ENCODE results near the gene HERC5.
"Not testable (repeated sequence)": the region's sequence is repeated elsewhere in the genome, so short reads cannot be mapped to it uniquely, and the experiment has no call there.

HERC5 gene

DNA sequence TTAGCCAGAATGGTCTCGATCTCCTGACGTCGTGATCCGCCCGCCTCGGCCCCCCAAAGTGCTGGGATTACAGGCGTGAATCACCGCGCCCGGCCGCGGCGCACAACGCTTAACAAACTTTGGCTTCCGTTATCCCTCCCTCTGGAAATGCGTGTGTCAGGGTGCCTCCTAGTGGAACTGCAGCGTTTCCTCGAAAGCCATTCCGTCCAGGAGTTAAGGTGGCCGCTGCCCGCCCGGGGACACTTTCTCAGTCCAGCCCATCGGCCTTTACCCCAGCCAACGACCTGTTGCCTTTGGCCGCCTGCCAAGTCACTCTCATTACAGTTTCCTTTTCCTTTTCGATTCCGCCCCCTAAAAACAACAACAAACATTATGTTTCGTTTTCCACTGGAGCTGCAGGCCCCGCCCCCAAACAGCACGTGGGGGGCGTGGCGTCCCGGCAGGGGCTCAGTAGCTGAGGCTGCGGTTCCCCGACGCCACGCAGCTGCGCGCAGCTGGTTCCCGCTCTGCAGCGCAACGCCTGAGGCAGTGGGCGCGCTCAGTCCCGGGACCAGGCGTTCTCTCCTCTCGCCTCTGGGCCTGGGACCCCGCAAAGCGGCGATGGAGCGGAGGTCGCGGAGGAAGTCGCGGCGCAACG is at the start of gene HERC5:
Gene HERC5 (plus strand): TSS at position 450 of the 637 bp plus-strand sequence. CDS start 151 bp downstream, at position 601.
- DNase-seq, result peak; percentile 94

GRCh38 chr4:88409206-88409605 is 47.7 kb upstream of the HERC5 start:
- no peak for DNase-seq

DNA sequence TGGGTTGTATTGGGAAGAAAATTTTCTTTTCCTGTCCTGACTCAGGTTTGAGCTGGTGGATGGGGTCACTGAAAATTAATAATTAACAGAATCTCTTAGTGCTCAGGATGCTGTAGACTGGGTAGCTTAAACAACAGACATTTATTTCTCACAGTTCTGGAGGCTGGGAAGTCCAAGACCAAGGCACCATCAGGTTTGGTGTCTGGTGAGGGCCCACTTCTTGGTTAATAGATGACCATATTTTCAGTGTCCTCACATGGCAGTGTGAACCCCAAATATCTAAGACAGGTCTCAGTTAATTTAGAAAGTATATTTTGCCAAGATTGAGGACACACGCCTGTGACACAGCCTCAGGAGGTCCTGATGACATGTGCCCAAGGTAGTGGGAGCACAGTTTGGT is 47.1 kb upstream of the HERC5 start:
- DNase-seq, result no peak

DNA sequence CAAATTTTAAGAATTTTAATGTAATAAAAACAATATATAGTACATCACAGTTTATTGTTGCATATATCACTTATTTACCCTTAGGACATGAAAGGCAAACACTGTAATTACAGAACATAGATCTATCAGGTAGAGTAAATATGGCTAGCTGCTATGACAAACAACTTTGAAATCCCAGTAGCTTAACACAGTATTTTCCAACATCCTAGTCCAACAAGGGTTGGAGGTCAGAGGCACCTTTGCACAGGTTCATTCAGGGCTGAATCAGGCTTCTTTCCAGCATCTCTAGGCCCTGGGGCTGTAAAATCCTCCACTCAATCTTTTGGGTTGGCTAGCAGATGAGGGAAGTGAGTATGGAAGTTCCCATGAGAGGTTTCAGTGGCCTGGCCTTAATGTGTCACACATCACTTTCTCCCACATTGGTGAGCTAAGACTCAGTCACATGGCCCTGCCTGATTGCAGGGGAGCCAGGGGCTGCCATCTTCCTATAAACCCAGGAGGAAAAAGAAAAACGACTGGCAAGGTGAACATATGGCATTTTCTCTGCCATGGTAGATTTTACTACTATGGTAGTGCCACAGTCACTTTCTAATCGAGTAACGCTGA is 45.3 kb upstream of the HERC5 start:
- peak; percentile 9 for DNase-seq

GRCh38 chr4:88413801-88414200 is 43.1 kb upstream of the HERC5 start:
- no peak for DNase-seq

- no peak for DNase-seq
Observed at GRCh38 chr4:88414755-88415154, 42.2 kb upstream of the HERC5 start.

GRCh38 chr4:88415982-88416381 is 40.9 kb upstream of the HERC5 start:
- no peak for DNase-seq

DNA sequence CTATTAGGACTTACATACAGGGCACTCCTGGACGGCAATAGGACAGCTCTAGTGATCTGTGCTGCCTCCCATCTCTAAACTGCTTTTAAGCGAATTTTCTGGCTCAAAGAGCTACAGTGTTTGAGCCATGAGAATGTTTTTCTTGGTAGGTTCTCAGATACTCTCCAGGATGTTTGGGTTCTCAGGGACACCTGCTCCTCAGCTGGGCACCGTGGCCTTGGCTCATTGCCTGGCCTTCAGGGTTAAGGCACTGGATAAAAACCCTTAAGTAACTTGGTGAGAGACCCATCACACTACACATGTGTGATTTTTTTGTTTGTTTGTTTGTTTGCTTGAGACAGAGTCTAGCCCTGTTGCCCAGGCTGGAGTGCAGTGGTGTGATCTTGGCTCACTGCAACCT is 38.5 kb upstream of the HERC5 start:
- no peak for DNase-seq

GRCh38 chr4:88419874-88420273 is 37.0 kb upstream of the HERC5 start:
- DNase-seq, result no peak

GRCh38 chr4:88420844-88421243 is 36.1 kb upstream of the HERC5 start:
- no peak for DNase-seq

DNA sequence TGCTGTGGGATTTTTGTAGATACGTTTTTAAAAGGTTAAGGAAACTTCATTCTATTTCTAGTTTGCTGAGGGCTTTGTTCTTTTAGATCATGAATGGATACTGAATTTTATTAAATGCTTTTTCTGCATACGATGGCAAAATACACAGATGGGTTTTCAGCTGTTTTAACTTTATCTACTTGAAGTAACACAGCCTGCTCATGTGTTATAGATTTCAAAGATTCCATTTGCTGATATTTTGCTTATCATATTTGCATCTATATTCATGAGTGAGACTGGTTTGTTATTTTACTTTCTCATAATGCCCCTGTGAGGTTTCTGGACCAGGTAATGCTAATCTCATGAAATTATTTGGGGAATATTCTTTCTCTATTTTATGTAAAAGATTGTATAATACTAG is 34.5 kb upstream of the HERC5 start:
- no peak for DNase-seq

- DNase-seq, result no peak
Observed at GRCh38 chr4:88429401-88429800, 27.5 kb upstream of the HERC5 start.

DNA sequence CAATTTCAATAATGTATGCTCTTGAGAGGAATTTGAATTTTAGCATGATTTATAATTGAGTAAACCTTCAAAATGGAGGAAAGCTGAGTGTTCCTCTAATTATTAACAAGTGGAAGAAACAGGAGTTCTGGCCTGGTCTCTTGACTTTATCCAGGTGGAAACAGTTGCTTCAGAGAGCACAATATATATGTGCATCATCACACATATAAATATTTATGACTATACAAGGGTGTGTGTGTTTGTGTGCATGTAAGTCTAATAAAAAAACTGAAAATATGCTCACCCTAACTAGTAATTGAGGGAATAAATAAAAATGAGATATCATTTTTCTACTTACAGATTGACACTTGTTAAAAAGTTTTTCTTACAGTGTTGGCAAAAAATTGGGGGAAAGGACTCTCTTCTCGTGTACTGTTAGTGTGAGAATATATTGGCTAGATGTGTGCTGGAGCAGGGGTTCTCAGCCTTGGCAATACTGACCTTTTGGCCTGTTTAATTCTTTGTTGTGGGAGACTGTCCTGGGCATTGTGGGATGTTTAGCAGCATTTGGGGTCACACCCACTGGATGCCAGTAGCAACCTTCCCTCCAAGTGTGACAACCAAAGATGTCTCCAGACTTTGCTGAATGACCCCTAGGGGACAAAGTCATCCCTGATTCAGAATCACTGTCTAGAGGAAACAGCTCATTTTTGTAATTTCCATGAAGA is 20.8 kb upstream of the HERC5 start:
- DNase-seq, result no peak

GRCh38 chr4:88437873-88438272 is 19.0 kb upstream of the HERC5 start:
- not testable (repeated sequence) for DNase-seq

GRCh38 chr4:88439161-88439760 is 17.7 kb upstream of the HERC5 start:
- no peak for DNase-seq

- no peak for DNase-seq
Observed at GRCh38 chr4:88440146-88440545, 16.8 kb upstream of the HERC5 start.

GRCh38 chr4:88441696-88442095 is 15.2 kb upstream of the HERC5 start:
- no peak for DNase-seq

DNA sequence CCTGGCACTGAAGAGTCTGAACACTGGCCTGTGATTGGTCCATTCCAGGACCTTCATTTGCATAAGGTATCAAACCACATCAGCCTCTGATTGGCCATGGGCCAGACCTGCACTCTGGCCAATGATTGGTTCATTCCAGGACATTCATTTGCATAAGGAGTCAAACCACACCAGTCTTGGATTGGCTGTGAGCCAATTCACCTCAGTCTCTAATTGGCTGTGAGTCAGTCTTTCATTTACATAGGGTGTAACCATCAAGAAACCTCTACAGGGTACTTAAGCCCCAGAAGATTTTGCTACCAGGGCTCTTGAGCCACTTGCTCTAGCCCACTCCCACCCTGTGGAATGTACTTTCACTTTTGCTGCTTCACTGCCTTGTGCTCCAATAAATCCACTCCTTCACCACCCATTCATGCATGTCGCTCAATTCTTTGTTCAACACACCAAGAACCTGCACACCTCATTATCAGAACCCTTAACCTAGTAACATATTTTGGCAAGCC is 14.2 kb upstream of the HERC5 start:
- DNase-seq, result no peak

DNA sequence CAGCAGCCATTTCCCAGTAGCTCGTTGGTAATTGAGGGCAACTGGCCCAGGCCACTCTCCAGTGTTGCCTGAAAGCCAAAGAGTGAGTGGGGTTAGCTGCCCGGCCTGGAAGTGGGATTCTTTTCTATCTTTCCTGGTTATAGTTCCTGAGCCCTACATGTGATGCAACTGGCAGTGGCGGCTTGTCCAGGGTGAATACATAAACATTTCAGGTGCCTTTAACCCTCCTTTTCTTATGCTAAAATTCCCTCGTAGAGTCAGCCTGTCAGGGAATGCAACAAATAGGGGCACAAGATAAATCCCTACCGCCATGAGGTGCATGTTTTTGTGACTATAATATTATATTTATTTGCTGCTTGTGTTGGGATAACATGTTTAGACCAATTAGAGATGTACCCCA is 13.4 kb upstream of the HERC5 start:
- DNase-seq, result no peak

- no peak for DNase-seq
Observed at GRCh38 chr4:88445252-88445651, 11.7 kb upstream of the HERC5 start.

GRCh38 chr4:88446124-88446523 is 10.8 kb upstream of the HERC5 start:
- no peak for DNase-seq

DNA sequence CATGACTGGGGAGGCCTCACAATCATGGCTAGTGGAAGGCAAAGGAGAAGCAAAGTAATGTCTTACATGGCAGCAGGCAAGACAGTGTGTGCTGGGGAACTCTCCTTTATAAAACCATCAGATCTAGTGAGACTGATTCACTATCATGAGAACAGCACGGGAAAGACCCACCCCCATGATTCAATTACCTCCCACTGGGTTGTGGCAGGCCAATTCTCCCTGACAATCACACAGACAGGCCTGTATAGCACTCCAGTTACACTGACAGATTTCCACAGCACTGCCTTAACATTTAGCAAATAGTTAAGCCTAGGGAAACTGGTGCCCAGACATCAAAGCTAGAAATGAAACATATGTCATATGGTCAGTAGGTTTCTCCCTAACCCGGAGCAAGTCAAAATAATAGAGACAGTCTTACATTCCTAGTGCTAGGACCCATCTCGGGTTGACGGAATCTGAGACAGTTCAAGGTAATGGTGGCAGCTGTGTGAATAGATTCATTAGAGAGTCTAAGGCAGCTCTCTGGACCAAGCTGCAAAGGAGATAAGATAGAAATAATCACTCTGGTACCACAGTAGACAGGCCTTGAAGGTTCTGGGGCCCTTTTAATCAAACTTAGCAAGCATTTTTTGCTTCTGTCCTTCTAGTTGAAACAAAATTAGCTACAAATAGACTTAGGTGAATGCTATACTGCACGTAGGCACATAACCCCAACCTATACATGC is 9.4 kb upstream of the HERC5 start:
- no peak for DNase-seq

- not testable (repeated sequence) for DNase-seq
Observed at GRCh38 chr4:88448211-88448765, 8.6 kb upstream of the HERC5 start.
